IPS-NIHi7 (cell line): ENCODE data around the gene RNF186.
"Not testable (repeated sequence)": the region's sequence is repeated elsewhere in the genome, so short reads cannot be mapped to it uniquely, and the experiment has no call there.

Experiments
- DNase-seq: peaks from one replicate; pipeline ENCODE4 v3.0.0; 2012; ENCODE audit warnings: mixed read lengths; ENCODE audit errors: extremely low spot score

The RNF186 gene

GRCh38 chr1:19824541-19824940 is 9.5 kb upstream of the RNF186 start:
- DNase-seq, result no peak

- DNase-seq, result no peak
Measured at GRCh38 chr1:19824036-19824435, 9.0 kb upstream of the RNF186 start.

GRCh38 chr1:19819701-19820100 is 4.6 kb upstream of the RNF186 start:
- no peak for DNase-seq

GRCh38 chr1:19818324-19818723 is 3.2 kb upstream of the RNF186 start:
- DNase-seq, result no peak

GRCh38 chr1:19817160-19817559 is 2.1 kb upstream of the RNF186 start:
- DNase-seq, result no peak

- DNase-seq, result not testable (repeated sequence)
Measured at GRCh38 chr1:19816737-19817086, 1.6 kb upstream of the RNF186 start.

GRCh38 chr1:19815801-19816736 is 986 bp upstream of the RNF186 start:
- no peak for DNase-seq

- no peak for DNase-seq
Measured at GRCh38 chr1:19814244-19814661, 830 bp downstream of the RNF186 start.

GRCh38 chr1:19813643-19813960 is 1.5 kb downstream of the RNF186 start:
- DNase-seq, result no peak

- no peak for DNase-seq
Measured at GRCh38 chr1:19812875-19813642, 2.0 kb downstream of the RNF186 start.

- peak; percentile 82 for DNase-seq
Measured at GRCh38 chr1:19811206-19811851, 3.8 kb downstream of the RNF186 start.

- DNase-seq, result no peak
Measured at GRCh38 chr1:19809044-19809750, 5.9 kb downstream of the RNF186 start.

GRCh38 chr1:19808351-19808750 is 6.7 kb downstream of the RNF186 start:
- no peak for DNase-seq

- DNase-seq, result no peak
Measured at GRCh38 chr1:19804831-19805251, 10.2 kb downstream of the RNF186 start.

GRCh38 chr1:19802269-19802668 is 12.8 kb downstream of the RNF186 start:
- no peak for DNase-seq

- DNase-seq, result no peak
Measured at GRCh38 chr1:19800076-19800804, 14.8 kb downstream of the RNF186 start.

- peak; percentile 57 for DNase-seq
Measured at GRCh38 chr1:19799230-19800075, 15.6 kb downstream of the RNF186 start, which contains the start of gene TMCO4. Gene TMCO4 (minus strand): TSS chr1:19799916. CDS start chr1:19780758, 19,158 bp downstream.

- DNase-seq, result no peak
Measured at GRCh38 chr1:19798486-19799229, 16.4 kb downstream of the RNF186 start.

- no peak for DNase-seq
Measured at GRCh38 chr1:19797827-19798226, 17.3 kb downstream of the RNF186 start.
